Esophagus muscularis mucosa (tissue), 4 donors: ENCODE results near the gene ZNF408. TPM values are rescaled to one million over a fixed set of nuclear protein-coding genes. Genes with fewer than 3 reads are reported as not detected.

Experiments
- DNase-seq: peaks from one replicate; pipeline ENCODE4 v3.0.0-alpha.2; 2017; ENCODE audit errors: extremely low spot score
- H3K27ac ChIP-seq, 4 donors: fragments of 200-600 bp; sonication (generic); replicated peaks in 1 of 4; 1 replicate in 3 of 4; 2 replicates in 1 of 4; pipeline ENCODE4 v1.5.1; 2016 to 2019; ENCODE audit warnings: mild to moderate bottlenecking in 1 of 4
- H3K27me3 ChIP-seq, 4 donors: fragments of 200-600 bp; sonication (generic); one replicate each; pipeline versions ENCODE4 v1.5.1 to v1.6.0; 2016 to 2019
- H3K36me3 ChIP-seq, 4 donors: fragments of 200-600 bp; sonication (generic); one replicate each; pipeline ENCODE4 v1.5.1; 2016 to 2019
- H3K4me1 ChIP-seq, 4 donors: fragments of 200-600 bp; sonication (generic); one replicate each; pipeline ENCODE4 v1.5.1; 2016 to 2019
- H3K4me3 ChIP-seq, 4 donors: fragments of 200-600 bp; sonication (generic); 1 replicate in 2 of 4; 2 replicates in 2 of 4; pipeline ENCODE4 v1.5.1; 2016 to 2019; ENCODE audit warnings: mild to moderate bottlenecking in 4 of 4, moderate library complexity in 1 of 4
- H3K9me3 ChIP-seq, 4 donors: fragments of 200-600 bp; sonication (generic); 1 replicate in 3 of 4; 2 replicates in 1 of 4; pipeline ENCODE4 v1.5.1; 2016 to 2019
- EP300 ChIP-seq: sonication (generic); formaldehyde crosslinking; IDR thresholded peaks from one replicate; pipeline ENCODE4 v1.6.1; 2017; ENCODE audit warnings: antibody characterized with exemption
- POLR2A ChIP-seq: fragments of 450-650 bp; IDR thresholded peaks from one replicate; pipeline ENCODE4 v1.6.1; 2017; ENCODE audit warnings: antibody characterized with exemption, moderate library complexity, mild to moderate bottlenecking, low read depth
- POLR2AphosphoS5 ChIP-seq, 2 donors: sonication (generic); formaldehyde crosslinking; IDR thresholded peaks; one replicate each; pipeline ENCODE4 v1.6.1; 2017; ENCODE audit warnings: antibody characterized with exemption in 2 of 2
- whole genome bisulfite sequencing: methylation state at CpG from one replicate; pipeline ENCODE4 v1.1.5; 2018; 5-methylcytosine and 5-hydroxymethylcytosine counted together
- intact Hi-C: fragments of 100-400 bp; cut with DNase I; formaldehyde crosslinking; loops from one replicate; pipeline ENCODE4 v1.15.1; 2023
- total RNA-seq, 4 donors: library from RNA; depleted of rRNA; stranded (reverse); fragments of >200 nt; gene quantifications; one replicate each; pipeline versions ENCODE4 v1.1.0 to v1.2.1, GENCODE V29; 2016
- TF ChIP-seq, protein P1 (sequence below), 3 experiments: fragments of 200-600 bp in 2 of 3; fragments of 450-650 bp in 1 of 3; sonication (generic) in 2 of 3; IDR thresholded peaks; one replicate each; pipeline ENCODE4 v1.5.1; 2017 to 2019; ENCODE audit warnings: antibody characterized with exemption in 3 of 3, mild to moderate bottlenecking in 2 of 3, moderate library complexity in 1 of 3

Gene ZNF408
- total RNA-seq, 4 donors from 2014 or later: 7.1 to 12.6 (median 10.3) TPM

DNA sequence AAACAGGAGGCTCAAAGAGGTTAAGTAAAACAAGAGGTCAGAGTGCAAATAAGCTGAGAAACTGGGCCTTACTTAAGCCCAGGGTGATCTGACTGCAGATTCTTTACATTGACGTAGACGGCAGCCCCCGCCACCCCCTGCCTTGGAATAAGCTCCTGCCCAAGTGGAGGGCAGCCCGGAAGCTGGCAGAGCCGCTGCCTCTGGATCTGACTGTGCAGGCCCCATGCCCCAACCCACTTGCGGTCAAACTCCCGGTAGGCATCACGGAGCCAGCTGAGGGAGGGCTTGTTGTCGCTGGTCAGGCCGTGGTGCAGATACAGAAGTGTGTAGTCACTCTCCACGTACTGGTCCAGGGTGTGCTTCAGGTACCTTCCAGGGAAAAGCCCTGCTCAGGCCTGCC is 19.0 kb upstream of the ZNF408 start:
- WGBS: 91% methylated on average over 7 of the region's 11 CpGs
- intact Hi-C loops: no loop called here
- no peak for DNase-seq
- Histone ChIP-seq H3K9me3 (no peaks in the 10 kb centered on the region), H3K4me3 (no peak overlapping the region), H3K36me3 (peaks cover 43 to 89% (median 76%) of the 10 kb centered on the region in 4 donors), H3K27me3 (no peaks in the 10 kb centered on the region), H3K27ac (no peak overlapping the region), H3K4me1 (peaks cover 20 to 38% (median 28%) of the 10 kb centered on the region in 4 donors)
- TF ChIP-seq, protein P1, sequence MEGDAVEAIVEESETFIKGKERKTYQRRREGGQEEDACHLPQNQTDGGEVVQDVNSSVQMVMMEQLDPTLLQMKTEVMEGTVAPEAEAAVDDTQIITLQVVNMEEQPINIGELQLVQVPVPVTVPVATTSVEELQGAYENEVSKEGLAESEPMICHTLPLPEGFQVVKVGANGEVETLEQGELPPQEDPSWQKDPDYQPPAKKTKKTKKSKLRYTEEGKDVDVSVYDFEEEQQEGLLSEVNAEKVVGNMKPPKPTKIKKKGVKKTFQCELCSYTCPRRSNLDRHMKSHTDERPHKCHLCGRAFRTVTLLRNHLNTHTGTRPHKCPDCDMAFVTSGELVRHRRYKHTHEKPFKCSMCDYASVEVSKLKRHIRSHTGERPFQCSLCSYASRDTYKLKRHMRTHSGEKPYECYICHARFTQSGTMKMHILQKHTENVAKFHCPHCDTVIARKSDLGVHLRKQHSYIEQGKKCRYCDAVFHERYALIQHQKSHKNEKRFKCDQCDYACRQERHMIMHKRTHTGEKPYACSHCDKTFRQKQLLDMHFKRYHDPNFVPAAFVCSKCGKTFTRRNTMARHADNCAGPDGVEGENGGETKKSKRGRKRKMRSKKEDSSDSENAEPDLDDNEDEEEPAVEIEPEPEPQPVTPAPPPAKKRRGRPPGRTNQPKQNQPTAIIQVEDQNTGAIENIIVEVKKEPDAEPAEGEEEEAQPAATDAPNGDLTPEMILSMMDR (IDR thresholded peaks at IDR 0.05): no peak

DNA sequence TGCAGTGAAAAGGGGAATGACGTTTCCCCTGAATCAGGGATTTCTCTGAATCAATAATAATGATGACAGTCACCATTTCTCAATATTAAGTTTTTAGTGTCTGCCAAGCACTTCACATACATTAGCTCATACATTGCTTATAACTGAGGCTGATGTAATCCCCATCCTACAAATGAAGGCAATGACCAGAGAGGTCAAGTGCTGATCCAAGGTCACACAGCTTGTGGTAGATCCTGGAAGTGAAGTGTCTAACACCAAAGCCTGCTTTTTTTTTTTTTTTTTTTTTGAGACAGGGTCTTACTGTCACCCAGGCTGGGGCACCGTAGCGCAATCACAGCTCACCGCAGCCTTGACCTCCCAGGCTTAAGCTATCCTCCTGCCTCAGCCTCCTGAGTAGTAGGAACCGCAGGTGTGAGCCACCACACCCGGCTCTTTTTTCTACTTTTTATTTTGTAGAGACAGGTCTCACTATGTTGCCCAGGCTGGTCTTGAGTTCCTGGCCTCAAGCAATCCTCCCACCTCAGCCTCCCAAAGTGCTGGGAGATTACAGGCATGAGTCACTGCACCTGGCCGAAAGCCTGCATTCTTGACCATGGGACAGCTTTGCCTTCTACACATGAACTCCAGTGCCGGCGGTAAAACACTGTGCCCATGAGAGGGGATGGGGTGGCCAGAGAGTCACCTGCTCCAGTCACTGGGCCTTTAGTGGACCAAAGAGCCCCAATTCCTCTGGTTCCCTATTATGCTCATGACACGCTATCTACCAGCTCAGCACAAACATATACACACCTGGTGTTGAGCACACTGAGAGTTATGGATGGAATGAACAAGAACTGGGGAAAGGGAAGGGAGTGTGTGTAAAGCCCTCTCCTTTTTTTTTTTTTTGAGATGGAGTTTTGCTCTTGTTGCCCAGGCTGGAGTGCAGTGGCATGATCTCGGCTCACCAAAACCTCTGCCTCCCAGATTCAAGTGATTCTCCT is 17.8 kb upstream of the ZNF408 start:
- H3K4me1 ChIP-seq: peaks cover 28 to 42% (median 36%) of the 10 kb centered on the region in 4 donors
- no peaks in the 10 kb centered on the region for H3K27me3 ChIP-seq
- no peaks in the 10 kb centered on the region for H3K9me3 ChIP-seq
- intact Hi-C loops: no loop called here
- 92% methylated on average over 11 of the region's 11 CpGs for WGBS
- TF ChIP-seq, protein P1 (IDR thresholded peaks at IDR 0.05): no peak
- TF ChIP-seq POLR2A (no peak), EP300 (no peak), POLR2AphosphoS5 (IDR thresholded peaks at IDR 0.05) (no peak)
- no peak overlapping the region for H3K4me3 ChIP-seq
- H3K36me3 ChIP-seq: peaks cover 39 to 89% (median 77%) of the 10 kb centered on the region in 4 donors
- no peak for DNase-seq
- peak overlapping the region; percentile 8 to 60 (median 54) for H3K27ac ChIP-seq

DNA sequence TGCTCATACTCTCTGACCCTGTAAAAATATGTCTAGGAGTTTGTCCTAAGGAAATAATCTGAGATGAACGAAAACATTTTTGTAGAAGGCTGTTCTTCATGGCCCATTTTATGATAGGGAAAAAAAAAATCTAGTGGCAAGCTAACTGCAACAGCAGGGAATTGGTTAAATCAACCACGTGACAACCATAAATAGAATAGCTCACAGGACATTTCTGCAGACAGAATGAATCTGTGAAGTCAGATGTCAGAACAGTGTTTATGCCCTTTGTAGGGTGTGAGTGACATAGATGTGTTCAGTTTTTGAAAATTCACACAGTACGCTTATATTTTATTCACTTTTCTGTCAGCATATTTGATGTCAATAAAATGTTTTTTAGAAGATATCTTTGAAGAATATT is 16.5 kb upstream of the ZNF408 start:
- WGBS: 62% methylated on average over 3 of the region's 3 CpGs
- TF ChIP-seq POLR2AphosphoS5 (IDR thresholded peaks at IDR 0.05): no peak
- no peak for TF ChIP-seq EP300
- Histone ChIP-seq H3K4me1 (peaks cover 30 to 43% (median 37%) of the 10 kb centered on the region in 4 donors), H3K4me3 (no peak overlapping the region), H3K27me3 (no peaks in the 10 kb centered on the region), H3K9me3 (no peaks in the 10 kb centered on the region), H3K27ac (peak overlapping the region in 3 of 4 donors; percentile 52 to 60 (median 57)), H3K36me3 (peaks cover 26 to 89% (median 74%) of the 10 kb centered on the region in 4 donors)
- no peak for DNase-seq
- intact Hi-C loops: no loop called here

DNA sequence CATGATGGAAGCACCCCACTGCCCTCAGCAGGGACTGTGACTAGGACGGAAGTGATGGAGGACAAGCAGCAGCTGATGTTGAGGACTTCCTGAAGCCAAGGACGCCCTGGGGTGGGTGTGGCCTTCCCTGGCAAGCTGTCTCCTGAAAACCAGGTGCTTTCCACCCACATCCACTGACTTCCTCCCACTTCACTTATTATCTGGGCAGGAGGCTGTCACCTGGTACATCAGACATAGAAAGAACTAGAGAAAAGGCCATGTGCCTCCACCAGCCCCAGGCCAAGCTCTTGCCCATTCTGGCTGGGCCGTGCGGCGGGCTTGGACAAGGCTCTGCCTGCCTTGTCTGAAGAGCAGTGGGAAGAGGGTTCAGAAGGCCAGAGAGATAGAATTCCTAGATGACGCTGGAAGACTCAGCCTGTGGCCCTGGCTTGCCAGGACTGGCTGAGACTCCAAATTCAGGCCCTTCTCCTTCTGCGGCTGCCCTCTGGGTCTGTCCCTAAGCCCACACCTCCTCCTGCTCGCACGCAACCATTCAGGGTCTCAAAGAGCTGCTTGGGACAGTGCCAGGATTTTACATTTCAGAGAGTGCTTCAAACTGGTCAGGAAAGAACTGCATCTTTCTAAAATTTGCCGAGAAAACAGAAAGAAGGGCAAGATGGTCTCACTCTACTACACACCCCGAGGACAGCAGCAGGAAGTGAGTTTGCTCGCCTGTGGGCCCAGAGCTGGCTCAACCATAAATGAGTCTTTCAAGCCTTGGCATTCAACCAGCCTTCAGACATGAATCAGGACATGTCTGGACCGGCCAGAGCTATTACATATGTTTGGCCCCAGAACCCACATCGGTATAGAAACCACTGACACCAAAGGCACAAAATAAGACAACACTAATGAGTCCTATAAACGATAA is 13.7 kb upstream of the ZNF408 start:
- DNase-seq: no peak
- Histone ChIP-seq H3K4me3 (no peak overlapping the region), H3K36me3 (peaks cover 10 to 89% (median 73%) of the 10 kb centered on the region in 4 donors), H3K4me1 (peaks cover 30 to 43% (median 37%) of the 10 kb centered on the region in 4 donors), H3K27me3 (no peaks in the 10 kb centered on the region), H3K27ac (peak overlapping the region; percentile 48 to 66 (median 58)), H3K9me3 (no peaks in the 10 kb centered on the region)
- TF ChIP-seq EP300: no peak
- TF ChIP-seq POLR2AphosphoS5 (IDR thresholded peaks at IDR 0.05): no peak
- TF ChIP-seq POLR2A: no peak
- TF ChIP-seq, protein P1 (IDR thresholded peaks at IDR 0.05): no peak
- intact Hi-C loops: no loop called here
- 64% methylated on average over 15 of the region's 15 CpGs for WGBS

DNA sequence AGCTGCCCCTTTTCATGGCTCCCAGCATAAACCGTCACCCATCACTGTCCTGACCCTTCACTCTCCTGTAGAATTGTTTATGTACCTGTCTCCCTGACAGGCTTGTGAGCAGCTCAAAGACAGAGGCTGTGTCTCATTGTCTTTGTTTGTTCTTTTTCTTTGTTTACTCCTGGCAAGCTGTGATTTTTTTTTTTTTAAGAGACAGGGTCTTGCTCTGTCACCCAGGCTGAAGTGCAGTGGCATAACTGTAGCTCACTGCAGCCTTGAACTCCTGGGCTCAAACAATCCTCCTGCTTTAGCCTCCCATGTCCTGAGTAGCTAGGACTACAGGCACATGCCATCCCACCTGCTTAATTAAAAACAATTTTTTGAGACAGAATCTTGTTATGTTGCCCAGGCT is 10.1 kb upstream of the ZNF408 start:
- TF ChIP-seq POLR2A (no peak), POLR2AphosphoS5 (IDR thresholded peaks at IDR 0.05) (no peak), EP300 (no peak)
- TF ChIP-seq, protein P1 (IDR thresholded peaks at IDR 0.05): no peak
- peaks cover 35 to 100% (median 93%) of the 10 kb centered on the region in 4 donors for H3K36me3 ChIP-seq
- WGBS: 96% methylated on average over 1 of the region's 1 CpG

More for the DNA sequence above, 10.1 kb upstream of the ZNF408 start:
- intact Hi-C loops: no loop called here
- Histone ChIP-seq H3K9me3 (no peaks in the 10 kb centered on the region), H3K4me3 (no peak overlapping the region), H3K27me3 (no peaks in the 10 kb centered on the region), H3K27ac (no peak overlapping the region), H3K4me1 (peaks cover 21 to 41% (median 37%) of the 10 kb centered on the region in 4 donors)
- DNase-seq: no peak
